NCI-H748 (cell line): Measurements from ENCODE around the gene RINL.
A peak's percentile ranks its signal among the peaks of the same experiment; 100 is the strongest.

ENCODE experiments used
- DNase-seq: peaks from one replicate; lab custom pipeline; 2025; ENCODE audit not compliant: unreplicated experiment; lab: John Stamatoyannopoulos, UW

RINL gene

GRCh38 chr19:38849860-38850435 lies 28.1 kb downstream of the RINL start, which contains the start of gene HNRNPL:
Gene HNRNPL (minus strand): TSS chr19:38849986. CDS start chr19:38849966, 20 bp downstream.
- peak; percentile 100 for DNase-seq

GRCh38 chr19:38849147-38849859 lies 28.8 kb downstream of the RINL start:
- peak; percentile 98 for DNase-seq

GRCh38 chr19:38848299-38849146 lies 29.6 kb downstream of the RINL start:
- no peak for DNase-seq

- DNase-seq, result no peak
These were observed 32.0 kb downstream of the RINL start for GRCh38 chr19:38846097-38846496.

- DNase-seq, result no peak
These were observed 32.6 kb downstream of the RINL start for GRCh38 chr19:38845374-38846024.

- DNase-seq, result no peak
These were observed 33.9 kb downstream of the RINL start for GRCh38 chr19:38844093-38844686.

- DNase-seq, result no peak
These were observed 34.8 kb downstream of the RINL start for GRCh38 chr19:38843175-38843758.

- DNase-seq, result no peak
These were observed 35.5 kb downstream of the RINL start for GRCh38 chr19:38842439-38843174.

- DNase-seq, result no peak
These were observed 36.2 kb downstream of the RINL start for GRCh38 chr19:38841787-38842438.

- DNase-seq, result no peak
These were observed 36.8 kb downstream of the RINL start for GRCh38 chr19:38841180-38841766.

- no peak for DNase-seq
These were observed 37.5 kb downstream of the RINL start for GRCh38 chr19:38840583-38840968.

GRCh38 chr19:38839816-38840582 lies 38.1 kb downstream of the RINL start:
- DNase-seq, result no peak

- no peak for DNase-seq
These were observed 38.9 kb downstream of the RINL start for GRCh38 chr19:38838986-38839761.

- DNase-seq, result no peak
These were observed 39.7 kb downstream of the RINL start for GRCh38 chr19:38838208-38838985.

GRCh38 chr19:38837656-38838121 lies 40.4 kb downstream of the RINL start:
- DNase-seq, result no peak

- no peak for DNase-seq
These were observed 41.0 kb downstream of the RINL start for GRCh38 chr19:38836983-38837626.
